ENCODE data around the gene INTS1. TPM values are rescaled to one million over a fixed set of nuclear protein-coding genes. Genes with fewer than 3 reads are reported as not detected.

INTS1 gene
- total RNA-seq, 1 experiment from 2014 or later, result 122 TPM

DNA sequence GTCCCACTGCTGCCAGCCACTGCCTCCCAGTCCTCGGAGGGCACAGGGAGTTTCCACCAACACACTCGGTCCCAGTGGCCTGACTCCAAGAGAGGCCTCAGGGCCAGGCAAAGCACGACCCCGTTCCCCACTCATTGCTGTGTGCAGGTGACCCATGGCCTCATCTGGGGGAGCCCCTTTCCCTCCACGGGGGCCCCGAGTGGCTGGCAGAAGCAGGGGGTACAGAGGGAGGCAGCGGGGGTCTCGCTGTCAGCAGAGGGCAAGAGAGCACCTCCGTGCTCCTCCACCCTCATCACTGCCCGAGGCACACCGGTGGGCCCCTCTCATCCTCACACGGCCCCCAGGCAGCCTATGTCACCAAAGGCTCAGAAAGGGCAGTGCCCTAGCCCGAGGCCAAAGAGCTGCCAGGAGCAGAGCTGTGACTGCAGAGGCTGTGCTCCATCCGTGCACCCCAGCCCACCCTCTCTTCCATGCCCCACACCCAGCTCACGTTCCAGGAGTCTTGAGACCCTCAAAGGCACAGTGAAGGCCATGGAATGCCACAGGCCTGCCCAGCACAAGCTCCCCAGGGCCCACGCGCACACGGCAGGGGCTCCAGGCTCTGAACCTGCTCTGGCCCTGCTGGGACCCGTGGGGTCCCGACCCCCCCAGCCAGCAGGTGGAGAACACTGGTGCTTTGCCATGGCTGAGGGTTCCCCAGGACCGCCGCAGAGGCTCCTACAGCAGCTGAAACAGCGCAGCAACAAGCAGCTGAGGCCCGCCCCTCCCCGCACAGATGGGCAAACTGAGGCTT lies 70.9 kb downstream of the INTS1 start:
- CTCF ChIA-PET, result interaction anchor here (1.4 kb wide), 1 partner anchor 20 kb away, joined by 5 read pairs; no protein-coding TSS in a partner anchor
- intact Hi-C loops (cut with micrococcal nuclease; ENCODE audit: unreplicated experiment), result no loop called here
- H3K4me3 Mint-ChIP-seq (ENCODE audit: unreplicated experiment), result no peak overlapping the region

DNA sequence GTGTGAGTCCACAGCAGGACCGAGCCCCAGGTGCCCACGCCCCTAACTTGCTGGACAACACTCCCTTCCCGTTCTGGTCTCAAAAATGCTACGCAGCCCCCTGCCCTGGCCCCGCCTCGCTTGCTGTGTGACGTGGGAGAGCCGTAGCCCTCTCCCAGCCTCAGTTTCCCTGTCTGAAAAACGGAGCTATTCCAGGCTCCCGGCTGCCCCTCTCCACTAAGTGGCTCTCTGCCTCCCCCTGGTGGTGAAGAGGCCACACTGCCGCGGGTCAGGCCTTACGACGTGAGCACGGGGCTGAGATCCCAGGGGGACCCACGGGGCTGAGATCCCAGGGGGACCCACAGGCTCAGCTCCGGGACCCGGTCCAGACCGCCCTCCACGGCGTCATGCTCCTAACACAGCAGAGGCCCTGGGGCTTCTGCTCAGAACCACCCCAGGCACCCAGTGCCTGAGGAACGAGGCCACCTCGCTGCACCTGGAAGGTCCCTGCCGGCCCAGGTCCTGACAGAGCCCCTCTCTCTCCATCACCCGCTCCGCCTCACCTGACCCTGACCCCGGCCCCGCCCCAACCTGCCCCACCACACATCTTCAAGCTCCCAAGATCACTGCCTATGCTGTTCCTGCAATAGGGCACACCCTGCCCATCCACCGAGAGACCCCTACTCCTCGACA lies 71.6 kb downstream of the INTS1 start:
- Mint-ChIP-seq H3K4me3 (ENCODE audit: unreplicated experiment) (peak overlapping the region; percentile 5), H3K27ac (ENCODE audit: unreplicated experiment) (no peak overlapping the region), H3K9me3 (ENCODE audit: unreplicated experiment) (no peaks in the 10 kb centered on the region), H3K27me3 (ENCODE audit: insufficient read depth, unreplicated experiment) (peaks cover 2% of the 10 kb centered on the region), H3K4me1 (ENCODE audit: low read depth, unreplicated experiment) (peaks cover 6% of the 10 kb centered on the region), H3K36me3 (ENCODE audit: insufficient read depth, unreplicated experiment) (peaks cover 6% of the 10 kb centered on the region)
- peak; percentile 72 to 84 for DNase-seq
- Histone ChIP-seq H3K27me3 (replicated peaks; ENCODE audit: control insufficient read depth, insufficient read depth, low read length) (no peaks in the 10 kb centered on the region), H3K9me3 (no peaks in the 10 kb centered on the region), H3K4me1 (peaks cover 14% of the 10 kb centered on the region; the same call in 1 of the 2 replicates), H3K36me3 (ENCODE audit: control insufficient read depth, insufficient read depth, low read length) (no peaks in the 10 kb centered on the region), H3K4me3 (ENCODE audit: low read depth, low read length) (no peak overlapping the region)
- POLR2A ChIA-PET, result no interaction called here
- BruUV-seq (replicated peaks), result no TSS peak
- intact Hi-C loops (cut with micrococcal nuclease; ENCODE audit: unreplicated experiment), result no loop called here
- TF ChIP-seq, protein P1, sequence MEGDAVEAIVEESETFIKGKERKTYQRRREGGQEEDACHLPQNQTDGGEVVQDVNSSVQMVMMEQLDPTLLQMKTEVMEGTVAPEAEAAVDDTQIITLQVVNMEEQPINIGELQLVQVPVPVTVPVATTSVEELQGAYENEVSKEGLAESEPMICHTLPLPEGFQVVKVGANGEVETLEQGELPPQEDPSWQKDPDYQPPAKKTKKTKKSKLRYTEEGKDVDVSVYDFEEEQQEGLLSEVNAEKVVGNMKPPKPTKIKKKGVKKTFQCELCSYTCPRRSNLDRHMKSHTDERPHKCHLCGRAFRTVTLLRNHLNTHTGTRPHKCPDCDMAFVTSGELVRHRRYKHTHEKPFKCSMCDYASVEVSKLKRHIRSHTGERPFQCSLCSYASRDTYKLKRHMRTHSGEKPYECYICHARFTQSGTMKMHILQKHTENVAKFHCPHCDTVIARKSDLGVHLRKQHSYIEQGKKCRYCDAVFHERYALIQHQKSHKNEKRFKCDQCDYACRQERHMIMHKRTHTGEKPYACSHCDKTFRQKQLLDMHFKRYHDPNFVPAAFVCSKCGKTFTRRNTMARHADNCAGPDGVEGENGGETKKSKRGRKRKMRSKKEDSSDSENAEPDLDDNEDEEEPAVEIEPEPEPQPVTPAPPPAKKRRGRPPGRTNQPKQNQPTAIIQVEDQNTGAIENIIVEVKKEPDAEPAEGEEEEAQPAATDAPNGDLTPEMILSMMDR (IDR thresholded peaks at IDR 0.05; ENCODE audit: insufficient read depth in 1 of 2, low read depth in 1 of 2, low read length in 1 of 2, severe bottlenecking in 1 of 2, unreplicated experiment in 1 of 2), result peak; percentile 95 to 97
- CTCF ChIA-PET, result interaction anchor here (0.6 to 1.4 kb wide), 11 partner anchors 8 to 249 kb away, joined by 3 to 13 read pairs (median 3); no protein-coding TSS in a partner anchor

More for the DNA sequence above, 70.9 kb downstream of the INTS1 start:
- TF ChIP-seq, protein P1 (IDR thresholded peaks at IDR 0.05; ENCODE audit: insufficient read depth in 1 of 2, low read depth in 1 of 2, low read length in 1 of 2, severe bottlenecking in 1 of 2, unreplicated experiment in 1 of 2), result no peak
- no peaks in the 10 kb centered on the region for H3K36me3 Mint-ChIP-seq (ENCODE audit: insufficient read depth, unreplicated experiment)
- DNase-seq, result no peak
- H3K4me3 ChIP-seq (ENCODE audit: low read depth, low read length), result no peak overlapping the region
- no peaks in the 10 kb centered on the region for H3K9me3 ChIP-seq
- peaks cover 14% of the 10 kb centered on the region; the same call in 1 of the 2 replicates for H3K4me1 ChIP-seq
- POLR2A ChIA-PET, result no interaction called here
- no TSS peak for BruUV-seq (replicated peaks)
- H3K27me3 ChIP-seq (replicated peaks; ENCODE audit: control insufficient read depth, insufficient read depth, low read length), result no peaks in the 10 kb centered on the region
- no peaks in the 10 kb centered on the region for H3K36me3 ChIP-seq (ENCODE audit: control insufficient read depth, insufficient read depth, low read length)
- peaks cover 6% of the 10 kb centered on the region for H3K4me1 Mint-ChIP-seq (ENCODE audit: low read depth, unreplicated experiment)
- H3K9me3 Mint-ChIP-seq (ENCODE audit: unreplicated experiment), result no peaks in the 10 kb centered on the region
- peaks cover 2% of the 10 kb centered on the region for H3K27me3 Mint-ChIP-seq (ENCODE audit: insufficient read depth, unreplicated experiment)
- no peak overlapping the region for H3K27ac Mint-ChIP-seq (ENCODE audit: unreplicated experiment)

DNA sequence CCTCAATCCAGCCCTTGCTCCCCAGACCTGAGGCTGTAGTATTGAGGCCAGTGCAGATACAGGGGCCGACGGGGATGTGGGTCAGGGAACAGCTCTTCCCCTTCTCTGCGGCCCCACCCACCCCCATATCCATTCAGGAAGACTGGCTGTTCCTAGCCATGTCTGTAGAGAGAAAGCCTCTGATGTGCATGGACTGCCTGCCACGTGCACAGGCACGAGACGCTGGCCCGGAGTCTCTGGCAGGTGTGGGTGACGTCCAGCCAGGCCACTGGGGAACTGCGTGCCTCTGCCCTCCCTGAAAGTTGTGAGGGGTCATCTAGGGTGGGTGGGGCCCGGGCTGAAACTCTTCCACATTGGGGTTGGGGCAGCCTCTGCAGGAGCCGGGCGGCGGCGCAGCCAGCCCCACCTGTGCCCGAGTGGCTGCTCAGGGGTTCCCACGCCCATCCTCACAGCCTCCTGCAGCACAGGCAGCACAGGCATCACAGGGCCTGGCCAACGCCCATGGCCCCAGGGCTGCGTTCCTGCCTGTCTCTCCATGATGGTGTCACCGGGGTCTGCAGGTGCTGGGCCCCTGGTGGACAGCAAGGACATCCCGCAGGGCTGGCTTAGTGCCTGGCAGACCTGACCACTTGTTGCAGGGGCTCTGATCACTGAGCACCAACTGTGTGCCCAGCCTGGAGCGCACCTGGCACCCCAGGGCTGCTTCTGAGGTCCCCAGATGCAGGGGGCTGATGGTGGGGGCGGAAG lies 72.4 kb downstream of the INTS1 start:
- CTCF ChIA-PET, result interaction anchor here (0.6 to 1.4 kb wide), 12 partner anchors 9 to 248 kb away, joined by 3 to 13 read pairs (median 3); no protein-coding TSS in a partner anchor
- Mint-ChIP-seq H3K36me3 (ENCODE audit: insufficient read depth, unreplicated experiment) (peaks cover 7% of the 10 kb centered on the region), H3K4me1 (ENCODE audit: low read depth, unreplicated experiment) (peaks cover 6% of the 10 kb centered on the region), H3K27ac (ENCODE audit: unreplicated experiment) (no peak overlapping the region), H3K4me3 (ENCODE audit: unreplicated experiment) (peak overlapping the region; percentile 5), H3K9me3 (ENCODE audit: unreplicated experiment) (no peaks in the 10 kb centered on the region), H3K27me3 (ENCODE audit: insufficient read depth, unreplicated experiment) (peaks cover 2% of the 10 kb centered on the region)
- no peaks in the 10 kb centered on the region for H3K36me3 ChIP-seq (ENCODE audit: control insufficient read depth, insufficient read depth, low read length)
- BruUV-seq (replicated peaks), result no TSS peak
- no peak overlapping the region for H3K4me3 ChIP-seq (ENCODE audit: low read depth, low read length)
- no peaks in the 10 kb centered on the region for H3K9me3 ChIP-seq
- TF ChIP-seq, protein P1 (IDR thresholded peaks at IDR 0.05; ENCODE audit: insufficient read depth in 1 of 2, low read depth in 1 of 2, low read length in 1 of 2, severe bottlenecking in 1 of 2, unreplicated experiment in 1 of 2), result no peak
- peak; percentile 26 to 68 for DNase-seq
- POLR2A ChIA-PET, result no interaction called here
- no peaks in the 10 kb centered on the region for H3K27me3 ChIP-seq (replicated peaks; ENCODE audit: control insufficient read depth, insufficient read depth, low read length)
- intact Hi-C loops (cut with micrococcal nuclease; ENCODE audit: unreplicated experiment), result no loop called here
- peaks cover 14% of the 10 kb centered on the region; the same call in 1 of the 2 replicates for H3K4me1 ChIP-seq
